Measurements from ENCODE around the gene OR4D9. TPM values are rescaled to one million over a fixed set of nuclear protein-coding genes. Genes with fewer than 3 reads are reported as not detected.
A peak's percentile ranks its signal among the peaks of the same experiment; 100 is the strongest.

The OR4D9 gene
- polyA plus RNA-seq, 12 donors = 0.03 to 0.05 (median 0.03) TPM; not detected in 5

- DNase-seq = peak; percentile 91
These were observed 39.1 kb downstream of the OR4D9 start for GRCh38 chr11:59550368-59550841.

GRCh38 chr11:59550842-59551658, 39.7 kb downstream of the OR4D9 start:
- peak; percentile 90 for DNase-seq

GRCh38 chr11:59551659-59552521, 40.6 kb downstream of the OR4D9 start:
- DNase-seq = peak; percentile 79

GRCh38 chr11:59552844-59553243, 41.5 kb downstream of the OR4D9 start:
- DNase-seq = no peak

- no peak for DNase-seq
These were observed 42.0 kb downstream of the OR4D9 start for GRCh38 chr11:59553323-59553722.

GRCh38 chr11:59555601-59556114, 44.3 kb downstream of the OR4D9 start:
- DNase-seq = no peak

GRCh38 chr11:59556115-59556916, 45.0 kb downstream of the OR4D9 start:
- peak; percentile 78 for DNase-seq

- DNase-seq = no peak
These were observed 45.6 kb downstream of the OR4D9 start for GRCh38 chr11:59556917-59557348.

GRCh38 chr11:59558270-59558643, 46.9 kb downstream of the OR4D9 start:
- no peak for DNase-seq

- DNase-seq = no peak
These were observed 48.5 kb downstream of the OR4D9 start for GRCh38 chr11:59559886-59560285.

- DNase-seq = peak; percentile 87
These were observed 49.0 kb downstream of the OR4D9 start for GRCh38 chr11:59560290-59560701.

- DNase-seq = peak; percentile 91
These were observed 49.5 kb downstream of the OR4D9 start for GRCh38 chr11:59560702-59561473.

GRCh38 chr11:59562292-59562691, 51.0 kb downstream of the OR4D9 start:
- DNase-seq = no peak

Other genes starting within 250 kb of the OR4D9 start
- not detected for gene OR5AN1, start 152.6 kb upstream of the OR4D9 start, polyA plus RNA-seq (ENCODE audit: insufficient read length in 12 of 12)
- gene OR5A2, start 85.1 kb upstream of the OR4D9 start, polyA plus RNA-seq (ENCODE audit: insufficient read length in 12 of 12) = under 1 TPM in 4 of 12 donors, not detected in 8; 0.01 to 0.03 (median 0.02) TPM
- gene OR5A1, start 75.1 kb upstream of the OR4D9 start, polyA plus RNA-seq (ENCODE audit: insufficient read length in 12 of 12) = under 1 TPM in 3 of 12 donors, not detected in 9; 0.01 to 0.04 (median 0.03) TPM
- gene OR4D6, start 54.6 kb upstream of the OR4D9 start, polyA plus RNA-seq (ENCODE audit: insufficient read length in 12 of 12) = not detected
- gene OR4D10, start 38.2 kb upstream of the OR4D9 start, polyA plus RNA-seq (ENCODE audit: insufficient read length in 12 of 12) = not detected
- not detected for gene OR4D11, start 8.0 kb upstream of the OR4D9 start, polyA plus RNA-seq (ENCODE audit: insufficient read length in 12 of 12)
- gene OSBP, start 104.2 kb downstream of the OR4D9 start, polyA plus RNA-seq (ENCODE audit: insufficient read length in 12 of 12) = 10 to 100 TPM in 11 of 12 donors, not detected in 1; 29.2 to 64.1 (median 58.4) TPM
- 10 to 100 TPM in 11 of 12 donors, not detected in 1; 17.5 to 37.2 (median 29.4) TPM for gene PATL1, start 157.5 kb downstream of the OR4D9 start, polyA plus RNA-seq (ENCODE audit: insufficient read length in 12 of 12)
- not detected for gene OR10V1, start 202.3 kb downstream of the OR4D9 start, polyA plus RNA-seq (ENCODE audit: insufficient read length in 12 of 12)
- 10 to 100 TPM in 2 of 12 donors, 1 to 10 TPM in 9, not detected in 1; 2.7 to 14.3 (median 5.3) TPM for gene STX3, start 243.8 kb downstream of the OR4D9 start, polyA plus RNA-seq (ENCODE audit: insufficient read length in 12 of 12)

Measured in muscle of arm (tissue), 12 donors.